K562 (cell line): ENCODE data around the gene ERP27. TPM values are rescaled to one million over a fixed set of nuclear protein-coding genes. Genes with fewer than 3 reads are reported as not detected.

ENCODE experiments used
- ASH1L ChIP-seq: fragments of 450-650 bp; IDR thresholded peaks from 2 replicates; pipeline ENCODE4 v1.6.1; 2018; ENCODE audit warnings: borderline replicate concordance, mild to moderate bottlenecking, low read depth; ENCODE audit not compliant: partially characterized antibody
- BHLHE40 ChIP-seq: IDR thresholded peaks from 2 replicates; pipeline ENCODE4 v1.6.1; 2011; ENCODE audit warnings: low read length, improper control_type of control experiment
- CBX5 ChIP-seq: IDR thresholded peaks from 2 replicates; pipeline ENCODE4 v1.6.1; 2014; ENCODE audit warnings: low read depth, borderline replicate concordance
- FOXJ2 ChIP-seq: fragments of 200-800 bp; sonication (Bioruptor generic); IDR thresholded peaks from 2 replicates; pipeline ENCODE4 v1.6.1; 2016; ENCODE audit warnings: missing genetic modification characterization, missing compliant biosample characterization
- L3MBTL2 ChIP-seq: fragments of 450-650 bp; IDR thresholded peaks from 2 replicates; pipeline ENCODE4 v1.6.1; 2016; ENCODE audit warnings: mild to moderate bottlenecking, moderate library complexity
- NCOA2 ChIP-seq, 2 experiments: fragments of 450-650 bp; IDR thresholded peaks; 2 replicates each; pipeline ENCODE4 v1.6.1; 2018; ENCODE audit warnings: mild to moderate bottlenecking in 2 of 2, moderate library complexity in 1 of 2; ENCODE audit not compliant: partially characterized antibody in 2 of 2
- PATZ1 ChIP-seq: fragments of 250-450 bp; sonication (Bioruptor Pico); IDR thresholded peaks from 2 replicates; pipeline ENCODE4 v1.5.0; 2020; ENCODE audit warnings: mild to moderate bottlenecking, borderline replicate concordance
- PHB2 ChIP-seq: fragments of 450-650 bp; IDR thresholded peaks from 2 replicates; pipeline ENCODE4 v1.6.1; 2017; ENCODE audit warnings: low read depth
- PRDM10 ChIP-seq: fragments of 450-650 bp; IDR thresholded peaks from 2 replicates; pipeline ENCODE4 v1.6.1; 2018; ENCODE audit not compliant: partially characterized antibody
- SMAD2 ChIP-seq: fragments of 150-350 bp; IDR thresholded peaks from 2 replicates; pipeline ENCODE4 v1.6.1; 2014; ENCODE audit warnings: low read depth, mild to moderate bottlenecking, low read length
- ZNF124 ChIP-seq: sonication (generic); formaldehyde crosslinking; IDR thresholded peaks from 2 replicates; pipeline ENCODE4 v1.8.1; 2022; ENCODE audit warnings: missing genetic modification reagents
- polyA plus RNA-seq, 8 experiments: library from polyadenylated mRNA; depleted of rRNA in 4 of 8; stranded (reverse) in 5 of 8; unstranded in 3 of 8; fragments of >200 nt; fragmentation: Nextera tagmentation in 2 of 8; fragmentation: Illumina TruSeq in 1 of 8; extraction: Ambion mirVana in 2 of 8; extraction: Trizol in 1 of 8; gene quantifications; 2 replicates each; pipeline versions ENCODE4 v1.2.1 to v1.2.3, GENCODE V29; 2011 to 2014; ENCODE audit warnings: inconsistent platforms in 1 of 8, missing spikeins in 1 of 8
- total RNA-seq, 7 experiments: library from RNA; depleted of rRNA in 6 of 7; stranded (reverse); fragments of >200 nt in 6 of 7; fragmentation: Illumina TruSeq in 2 of 7; extraction: Trizol in 2 of 7; gene quantifications; 2 replicates each; pipeline versions ENCODE4 v1.2.1 to v1.2.3, GENCODE V29; 2011 to 2021; ENCODE audit warnings: low replicate concordance in 1 of 7
- TF ChIP-seq, protein P1 (sequence below), 3 experiments: fragments of 200-800 bp in 1 of 3; fragments of 250-450 bp in 1 of 3; fragments of 450-650 bp in 1 of 3; sonication (Bioruptor Pico) in 1 of 3; sonication (Bioruptor generic) in 1 of 3; formaldehyde crosslinking in 1 of 3; IDR thresholded peaks; 2 replicates each; pipeline versions ENCODE4 v1.6.1 to v1.8.0; 2016 to 2022; ENCODE audit warnings: mild to moderate bottlenecking in 2 of 3, missing genetic modification characterization in 2 of 3, missing compliant biosample characterization in 1 of 3, moderate library complexity in 1 of 3
- TF ChIP-seq, protein P2 (sequence below), 2 experiments: IDR thresholded peaks; 2 replicates each; pipeline ENCODE4 v1.6.1; 2011; ENCODE audit warnings: borderline replicate concordance in 1 of 2, control low read depth in 1 of 2, low read depth in 1 of 2, low read length in 1 of 2, mild to moderate bottlenecking in 1 of 2, mixed read lengths in 1 of 2, moderate library complexity in 1 of 2; ENCODE audit not compliant: insufficient read depth in 1 of 2, insufficient read length in 1 of 2, poor library complexity in 1 of 2, severe bottlenecking in 1 of 2; ENCODE audit errors: extremely low read depth in 1 of 2

ERP27 gene
- total and polyA plus RNA-seq, 9 of the 15 experiments (the other 6 are each of a cell fraction or from before 2014, with no cell fraction given): 0.07 to 0.27 (median 0.11) TPM; not detected in 6

GRCh38 chr12:14961466-14962152, 23.3 kb upstream of the ERP27 start, which contains the start of gene ARHGDIB (continued):
- TF ChIP-seq, protein P1, sequence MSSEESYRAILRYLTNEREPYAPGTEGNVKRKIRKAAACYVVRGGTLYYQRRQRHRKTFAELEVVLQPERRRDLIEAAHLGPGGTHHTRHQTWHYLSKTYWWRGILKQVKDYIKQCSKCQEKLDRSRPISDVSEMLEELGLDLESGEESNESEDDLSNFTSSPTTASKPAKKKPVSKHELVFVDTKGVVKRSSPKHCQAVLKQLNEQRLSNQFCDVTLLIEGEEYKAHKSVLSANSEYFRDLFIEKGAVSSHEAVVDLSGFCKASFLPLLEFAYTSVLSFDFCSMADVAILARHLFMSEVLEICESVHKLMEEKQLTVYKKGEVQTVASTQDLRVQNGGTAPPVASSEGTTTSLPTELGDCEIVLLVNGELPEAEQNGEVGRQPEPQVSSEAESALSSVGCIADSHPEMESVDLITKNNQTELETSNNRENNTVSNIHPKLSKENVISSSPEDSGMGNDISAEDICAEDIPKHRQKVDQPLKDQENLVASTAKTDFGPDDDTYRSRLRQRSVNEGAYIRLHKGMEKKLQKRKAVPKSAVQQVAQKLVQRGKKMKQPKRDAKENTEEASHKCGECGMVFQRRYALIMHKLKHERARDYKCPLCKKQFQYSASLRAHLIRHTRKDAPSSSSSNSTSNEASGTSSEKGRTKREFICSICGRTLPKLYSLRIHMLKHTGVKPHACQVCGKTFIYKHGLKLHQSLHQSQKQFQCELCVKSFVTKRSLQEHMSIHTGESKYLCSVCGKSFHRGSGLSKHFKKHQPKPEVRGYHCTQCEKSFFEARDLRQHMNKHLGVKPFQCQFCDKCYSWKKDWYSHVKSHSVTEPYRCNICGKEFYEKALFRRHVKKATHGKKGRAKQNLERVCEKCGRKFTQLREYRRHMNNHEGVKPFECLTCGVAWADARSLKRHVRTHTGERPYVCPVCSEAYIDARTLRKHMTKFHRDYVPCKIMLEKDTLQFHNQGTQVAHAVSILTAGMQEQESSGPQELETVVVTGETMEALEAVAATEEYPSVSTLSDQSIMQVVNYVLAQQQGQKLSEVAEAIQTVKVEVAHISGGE (CRISPR knock-in tag; IDR thresholded peaks at IDR 0.05): peak in 1 of 3 experiments; percentile 54; a peak in 2 of 6 replicates
- TF ChIP-seq L3MBTL2 (peak; percentile 45; the same call in 1 of the 2 replicates), CBX5 (no peak), PATZ1 (CRISPR knock-in tag) (no peak), NCOA2 (IDR thresholded peaks at IDR 0.05; ENCODE audit: partially characterized antibody in 2 of 2) (no peak), ASH1L (no peak), SMAD2 (no peak), FOXJ2 (no peak), BHLHE40 (peak; percentile 47; the same call in 1 of the 2 replicates), ZNF124 (no peak), PHB2 (no peak), PRDM10 (no peak)
- TF ChIP-seq, protein P2, sequence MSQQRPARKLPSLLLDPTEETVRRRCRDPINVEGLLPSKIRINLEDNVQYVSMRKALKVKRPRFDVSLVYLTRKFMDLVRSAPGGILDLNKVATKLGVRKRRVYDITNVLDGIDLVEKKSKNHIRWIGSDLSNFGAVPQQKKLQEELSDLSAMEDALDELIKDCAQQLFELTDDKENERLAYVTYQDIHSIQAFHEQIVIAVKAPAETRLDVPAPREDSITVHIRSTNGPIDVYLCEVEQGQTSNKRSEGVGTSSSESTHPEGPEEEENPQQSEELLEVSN (IDR thresholded peaks at IDR 0.05; ENCODE audit: borderline replicate concordance in 1 of 2, extremely low read depth in 1 of 2, insufficient read depth in 1 of 2, insufficient read length in 1 of 2, low read depth in 1 of 2, low read length in 1 of 2, poor library complexity in 1 of 2, severe bottlenecking in 1 of 2): peak in 1 of 2 experiments; percentile 39
